Measurements from ENCODE around the gene PLA1A.

DNA sequence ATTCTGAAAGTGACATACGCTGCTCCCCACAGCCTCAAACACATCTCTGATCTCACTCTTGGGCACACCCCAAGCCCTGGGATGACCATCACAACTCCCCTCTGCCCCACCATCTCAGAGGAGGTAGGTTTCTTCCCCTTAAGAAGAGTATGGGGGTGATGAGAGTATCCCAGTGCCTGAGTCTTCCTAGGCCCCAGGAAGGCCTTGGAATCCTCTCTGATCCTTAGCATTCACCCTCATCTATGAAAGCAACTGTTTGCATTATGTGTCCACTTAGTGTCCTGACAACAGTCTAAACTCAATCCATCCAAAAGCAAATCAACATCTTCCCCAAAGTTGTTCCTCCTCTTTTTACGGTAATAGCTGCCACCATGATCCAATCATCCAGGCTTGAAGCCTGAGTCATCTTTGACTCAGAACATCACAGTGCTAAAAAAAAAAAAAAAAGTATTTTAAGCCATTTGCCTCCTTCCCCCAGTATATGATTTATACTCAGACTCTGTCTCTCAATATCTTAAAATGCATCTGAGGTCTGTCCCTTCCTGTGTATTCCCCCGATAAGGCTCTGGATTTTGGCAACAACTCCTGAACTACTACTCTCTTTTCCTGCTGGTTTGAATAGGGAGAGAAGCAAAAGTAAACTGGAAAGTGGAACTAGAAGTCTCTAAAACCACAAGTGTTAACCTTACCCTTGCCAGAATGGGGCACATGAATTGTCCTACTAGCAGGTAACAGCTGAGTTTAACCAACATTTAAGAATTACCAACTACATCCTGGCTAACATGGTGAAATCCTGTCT lies 40.2 kb downstream of the PLA1A start:
- TF ChIP-seq, protein P1, sequence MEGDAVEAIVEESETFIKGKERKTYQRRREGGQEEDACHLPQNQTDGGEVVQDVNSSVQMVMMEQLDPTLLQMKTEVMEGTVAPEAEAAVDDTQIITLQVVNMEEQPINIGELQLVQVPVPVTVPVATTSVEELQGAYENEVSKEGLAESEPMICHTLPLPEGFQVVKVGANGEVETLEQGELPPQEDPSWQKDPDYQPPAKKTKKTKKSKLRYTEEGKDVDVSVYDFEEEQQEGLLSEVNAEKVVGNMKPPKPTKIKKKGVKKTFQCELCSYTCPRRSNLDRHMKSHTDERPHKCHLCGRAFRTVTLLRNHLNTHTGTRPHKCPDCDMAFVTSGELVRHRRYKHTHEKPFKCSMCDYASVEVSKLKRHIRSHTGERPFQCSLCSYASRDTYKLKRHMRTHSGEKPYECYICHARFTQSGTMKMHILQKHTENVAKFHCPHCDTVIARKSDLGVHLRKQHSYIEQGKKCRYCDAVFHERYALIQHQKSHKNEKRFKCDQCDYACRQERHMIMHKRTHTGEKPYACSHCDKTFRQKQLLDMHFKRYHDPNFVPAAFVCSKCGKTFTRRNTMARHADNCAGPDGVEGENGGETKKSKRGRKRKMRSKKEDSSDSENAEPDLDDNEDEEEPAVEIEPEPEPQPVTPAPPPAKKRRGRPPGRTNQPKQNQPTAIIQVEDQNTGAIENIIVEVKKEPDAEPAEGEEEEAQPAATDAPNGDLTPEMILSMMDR (tag by site-specific recombination; IDR thresholded peaks at IDR 0.05) = no peak
- no peak for TF ChIP-seq GFI1B (tag by site-specific recombination; IDR thresholded peaks at IDR 0.05)
- TF ChIP-seq, protein P2, sequence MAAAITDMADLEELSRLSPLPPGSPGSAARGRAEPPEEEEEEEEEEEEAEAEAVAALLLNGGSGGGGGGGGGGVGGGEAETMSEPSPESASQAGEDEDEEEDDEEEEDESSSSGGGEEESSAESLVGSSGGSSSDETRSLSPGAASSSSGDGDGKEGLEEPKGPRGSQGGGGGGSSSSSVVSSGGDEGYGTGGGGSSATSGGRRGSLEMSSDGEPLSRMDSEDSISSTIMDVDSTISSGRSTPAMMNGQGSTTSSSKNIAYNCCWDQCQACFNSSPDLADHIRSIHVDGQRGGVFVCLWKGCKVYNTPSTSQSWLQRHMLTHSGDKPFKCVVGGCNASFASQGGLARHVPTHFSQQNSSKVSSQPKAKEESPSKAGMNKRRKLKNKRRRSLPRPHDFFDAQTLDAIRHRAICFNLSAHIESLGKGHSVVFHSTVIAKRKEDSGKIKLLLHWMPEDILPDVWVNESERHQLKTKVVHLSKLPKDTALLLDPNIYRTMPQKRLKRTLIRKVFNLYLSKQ (tag by site-specific recombination; IDR thresholded peaks at IDR 0.05; ENCODE audit: borderline replicate concordance) = no peak
